Activated CD4-positive, CD25-positive, alpha-beta regulatory T cell (primary cell): Measurements from ENCODE around the gene VAC14.

ENCODE experiments used
- DNase-seq, 4 experiments: peaks; one replicate each; lab custom pipeline; 2025; lab: John Stamatoyannopoulos, UW

VAC14 gene

GRCh38 chr16:70786020-70786755 lies 14.8 kb downstream of the VAC14 start:
- no peak for DNase-seq

- DNase-seq: no peak
Observed at GRCh38 chr16:70784692-70785555, 16.0 kb downstream of the VAC14 start.

- DNase-seq: no peak
Observed at GRCh38 chr16:70782237-70782636, 18.7 kb downstream of the VAC14 start.

- no peak for DNase-seq
Observed at GRCh38 chr16:70781800-70782199, 19.2 kb downstream of the VAC14 start.

GRCh38 chr16:70780546-70780945 lies 20.4 kb downstream of the VAC14 start:
- no peak for DNase-seq

GRCh38 chr16:70779361-70779760 lies 21.6 kb downstream of the VAC14 start:
- DNase-seq: no peak

GRCh38 chr16:70778901-70779309 lies 22.1 kb downstream of the VAC14 start:
- no peak for DNase-seq

- DNase-seq: no peak
Observed at GRCh38 chr16:70777973-70778406, 23.0 kb downstream of the VAC14 start.

- no peak for DNase-seq
Observed at GRCh38 chr16:70777496-70777895, 23.5 kb downstream of the VAC14 start.

GRCh38 chr16:70775399-70775798 lies 25.6 kb downstream of the VAC14 start:
- DNase-seq: no peak

- DNase-seq: no peak
Observed at GRCh38 chr16:70774261-70774660, 26.7 kb downstream of the VAC14 start.

- no peak for DNase-seq
Observed at GRCh38 chr16:70772493-70772892, 28.5 kb downstream of the VAC14 start.

- DNase-seq: peak in 2 of 4 experiments; percentile 9 to 47
Observed at GRCh38 chr16:70770626-70771552, 30.1 kb downstream of the VAC14 start.

- DNase-seq: no peak
Observed at GRCh38 chr16:70770291-70770625, 30.7 kb downstream of the VAC14 start.

GRCh38 chr16:70769761-70770160 lies 31.2 kb downstream of the VAC14 start:
- no peak for DNase-seq

GRCh38 chr16:70769131-70769530 lies 31.8 kb downstream of the VAC14 start:
- DNase-seq: no peak

GRCh38 chr16:70768203-70768580 lies 32.8 kb downstream of the VAC14 start:
- DNase-seq: no peak

GRCh38 chr16:70767377-70768202 lies 33.4 kb downstream of the VAC14 start:
- DNase-seq: no peak

- DNase-seq: no peak
Observed at GRCh38 chr16:70766658-70767057, 34.3 kb downstream of the VAC14 start.

GRCh38 chr16:70766176-70766575 lies 34.8 kb downstream of the VAC14 start:
- no peak for DNase-seq

GRCh38 chr16:70765491-70765890 lies 35.5 kb downstream of the VAC14 start:
- no peak for DNase-seq
